ENCODE results near the gene JCAD.
"Not testable (repeated sequence)": the region's sequence is repeated elsewhere in the genome, so short reads cannot be mapped to it uniquely, and the experiment has no call there.

Gene JCAD, protein sequence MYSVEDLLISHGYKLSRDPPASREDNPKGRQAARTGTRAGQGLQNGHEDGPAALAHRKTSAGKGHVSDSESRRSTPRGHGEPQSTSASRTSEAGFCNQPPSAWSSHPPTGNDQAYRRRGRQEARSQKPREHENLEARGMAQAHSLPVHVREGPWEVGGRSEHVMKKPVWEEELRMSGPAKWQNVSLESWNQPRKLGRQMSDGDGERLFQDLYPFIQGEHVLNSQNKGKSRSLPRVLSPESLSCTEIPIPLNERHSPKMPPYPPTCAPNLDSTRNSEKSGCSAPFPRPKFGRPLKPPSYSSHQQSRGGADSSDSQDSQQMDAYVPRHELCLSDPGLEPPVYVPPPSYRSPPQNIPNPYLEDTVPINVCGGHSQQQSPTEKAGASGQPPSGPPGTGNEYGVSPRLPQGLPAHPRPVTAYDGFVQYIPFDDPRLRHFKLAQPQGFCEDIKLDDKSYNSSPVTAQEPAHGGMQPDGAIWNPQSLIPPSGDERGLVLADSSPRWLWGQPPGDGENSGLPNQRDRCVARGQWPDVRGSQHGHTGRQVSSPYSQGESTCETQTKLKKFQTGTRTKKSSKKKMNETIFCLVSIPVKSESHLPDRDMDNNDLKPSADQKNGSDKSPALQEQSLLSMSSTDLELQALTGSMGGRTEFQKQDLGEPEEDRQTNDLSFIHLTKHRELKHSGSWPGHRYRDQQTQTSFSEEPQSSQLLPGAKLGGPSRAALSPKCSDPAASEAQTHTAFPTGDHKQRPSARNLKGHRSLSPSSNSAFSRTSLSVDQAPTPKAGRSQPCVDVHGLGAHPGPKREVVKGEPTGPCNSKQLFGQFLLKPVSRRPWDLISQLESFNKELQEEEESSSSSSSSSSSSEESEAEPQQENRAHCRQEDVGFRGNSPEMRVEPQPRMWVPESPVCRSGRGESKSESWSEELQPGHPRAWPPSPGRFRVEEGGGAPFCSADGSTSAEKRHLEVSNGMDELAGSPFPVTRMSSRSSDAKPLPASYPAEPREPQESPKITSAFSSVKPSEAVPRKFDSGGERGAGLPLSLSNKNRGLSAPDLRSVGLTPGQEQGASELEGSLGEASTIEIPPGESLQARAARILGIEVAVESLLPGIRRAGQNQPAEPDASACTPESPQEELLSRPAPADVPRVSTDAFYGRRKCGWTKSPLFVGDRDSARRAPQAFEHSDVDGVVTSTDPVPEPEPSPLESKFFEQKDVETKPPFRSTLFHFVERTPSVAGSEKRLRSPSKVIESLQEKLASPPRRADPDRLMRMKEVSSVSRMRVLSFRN (N-terminal part only)

DNA sequence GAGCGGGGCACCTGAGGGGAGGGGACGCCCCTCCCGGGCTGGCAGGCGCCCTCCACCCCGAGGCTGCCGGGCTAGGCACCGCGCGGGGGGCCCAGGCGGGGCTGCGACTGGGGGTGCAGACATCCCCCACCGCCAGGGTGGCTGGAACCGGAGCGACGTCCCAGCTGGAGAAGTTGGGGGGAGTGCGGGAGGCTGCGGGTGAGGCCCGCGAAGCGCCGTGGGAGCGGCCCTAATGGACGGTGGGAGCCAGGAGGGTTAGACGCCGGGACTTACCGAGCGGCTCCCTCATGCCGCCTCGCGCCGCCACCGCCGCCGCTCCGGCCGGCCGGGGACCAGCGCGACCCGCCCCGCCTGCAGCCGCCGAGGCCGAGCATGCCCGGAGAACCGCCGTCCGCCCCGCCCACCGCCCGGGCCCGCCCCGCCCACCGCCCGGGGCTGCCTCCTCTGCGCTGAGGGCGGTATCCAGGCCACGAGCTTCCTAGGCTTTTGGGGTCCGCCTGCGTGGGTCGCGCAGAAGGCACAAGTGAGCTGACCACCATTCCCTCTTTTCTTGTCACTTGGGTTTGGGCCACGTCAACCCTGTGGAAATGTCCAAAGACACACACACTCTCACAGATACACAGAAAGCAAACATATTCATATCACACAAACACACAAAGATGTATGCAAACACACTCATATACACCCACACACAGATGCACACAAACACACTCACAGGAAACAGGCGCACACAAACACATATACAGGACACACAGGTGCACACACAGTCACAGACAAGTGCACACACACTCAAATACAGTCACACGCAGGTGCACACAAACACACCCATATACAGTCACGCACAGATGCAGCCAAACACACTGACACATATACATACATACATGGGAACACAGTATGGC lies at the start of gene JCAD:
Gene JCAD, minus strand, starts transcription at position 378 of the 899 bp plus-strand sequence. CDS start 11,774 bp downstream, outside the sequence.
- peak; percentile 10 for DNase-seq

DNA sequence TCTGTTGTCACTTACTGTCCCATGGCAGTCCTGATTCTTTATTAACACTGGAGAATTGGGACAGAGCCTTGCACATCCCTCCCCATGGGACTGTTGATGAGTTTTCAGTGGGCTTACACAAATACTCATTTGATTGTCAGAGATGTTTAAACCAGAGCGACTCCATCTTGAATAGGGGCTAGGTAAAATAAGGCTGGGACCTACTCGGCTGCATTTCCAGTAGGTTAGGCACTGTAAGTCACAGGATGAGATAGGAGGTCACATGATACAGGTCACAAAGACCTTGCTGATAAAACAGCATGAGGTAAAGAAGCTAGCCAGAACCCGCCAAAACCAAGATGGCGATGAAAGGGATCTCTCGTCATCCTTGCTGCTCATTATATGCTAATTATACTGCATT lies 47.6 kb upstream of the JCAD start:
- DNase-seq, result no peak

DNA sequence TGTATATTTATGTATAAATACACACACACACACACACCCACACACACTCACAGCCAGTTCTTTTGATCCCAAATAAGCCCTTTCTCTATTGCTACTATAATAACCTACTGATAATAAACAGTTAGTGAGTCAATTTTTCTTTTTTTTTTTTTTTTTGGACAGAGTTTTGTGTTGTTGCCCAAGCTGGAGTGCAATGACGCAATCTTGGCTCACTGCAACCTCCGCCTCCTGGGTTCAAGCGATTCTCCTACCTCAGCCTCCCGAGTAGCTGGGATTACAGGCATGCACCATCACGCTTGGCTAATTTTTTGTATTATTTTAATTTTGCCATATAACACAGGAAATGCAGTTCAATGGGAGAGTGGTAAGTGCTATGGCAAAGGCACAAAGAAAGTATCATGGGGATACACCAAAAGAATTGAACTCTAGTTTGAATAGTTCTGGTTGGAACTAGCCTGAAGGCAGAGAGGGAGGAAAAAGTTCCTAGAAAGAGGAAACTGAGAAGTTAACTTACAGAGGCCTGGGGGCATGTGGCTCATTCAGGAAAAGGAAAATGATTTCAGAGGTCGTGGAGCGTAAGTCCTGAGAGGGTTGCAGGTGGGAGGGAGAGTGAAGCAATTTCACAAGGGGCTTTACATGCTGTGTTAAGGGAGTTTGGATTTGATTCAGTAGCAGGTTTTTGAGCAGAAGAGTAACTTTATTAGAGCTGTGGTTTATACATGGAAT lies 44.4 kb upstream of the JCAD start:
- no peak for DNase-seq

DNA sequence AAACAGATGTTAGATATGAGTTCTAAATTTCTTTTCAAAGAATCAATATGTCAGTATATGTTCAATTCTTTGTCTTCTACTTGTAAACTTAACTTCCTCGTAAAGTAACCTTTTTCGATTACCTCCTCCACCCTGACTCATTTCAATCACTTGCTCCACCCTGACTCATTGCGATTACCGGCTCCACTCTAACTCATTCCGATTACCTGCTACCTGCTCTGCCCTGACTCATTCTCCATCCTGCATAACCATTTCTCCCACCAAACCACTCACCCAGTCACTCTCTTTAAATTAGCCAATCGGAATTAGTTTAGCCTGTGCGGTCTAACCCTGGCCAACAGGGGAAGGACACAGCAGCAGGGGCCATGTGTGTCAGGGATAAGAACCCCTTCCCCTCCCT lies 40.3 kb upstream of the JCAD start:
- not testable (repeated sequence) for DNase-seq

DNA sequence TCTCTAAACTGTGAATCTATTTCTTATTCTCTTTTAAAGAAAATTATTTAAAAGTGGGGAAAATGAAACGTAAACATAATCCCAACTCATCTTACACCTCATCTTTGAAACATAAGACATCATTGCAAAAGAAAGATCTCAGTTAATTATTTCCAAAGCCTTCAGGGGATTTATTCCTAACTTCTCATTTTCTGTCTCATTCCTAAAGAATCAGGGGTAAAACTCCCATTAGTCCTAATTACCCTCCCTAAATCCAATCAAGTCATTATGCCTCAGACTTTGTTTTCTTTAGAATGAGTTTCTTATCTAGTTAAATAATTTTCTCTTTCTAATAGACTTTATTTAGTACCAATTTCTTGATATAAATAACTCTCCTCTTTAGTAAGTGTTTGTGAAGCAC lies 39.7 kb upstream of the JCAD start:
- no peak for DNase-seq

DNA sequence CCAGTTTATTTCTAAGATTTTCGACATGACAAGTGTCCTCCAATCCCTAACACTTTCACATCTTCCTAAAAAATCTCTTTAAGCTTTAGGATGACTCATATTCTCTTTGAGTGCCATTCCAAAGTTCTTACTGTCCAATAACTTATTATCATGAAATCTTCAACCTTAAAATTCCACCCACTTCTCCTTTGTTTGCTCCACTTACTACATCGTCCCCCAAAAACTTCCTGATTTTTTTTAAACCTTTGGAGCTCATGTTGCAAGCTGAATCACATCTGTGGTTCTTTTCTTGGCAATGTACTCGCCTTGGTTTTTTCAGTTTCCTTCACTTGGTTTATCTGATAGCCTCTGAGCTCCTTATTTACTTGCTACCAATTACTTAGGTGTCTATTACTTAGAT lies 39.2 kb upstream of the JCAD start:
- DNase-seq, result no peak

DNA sequence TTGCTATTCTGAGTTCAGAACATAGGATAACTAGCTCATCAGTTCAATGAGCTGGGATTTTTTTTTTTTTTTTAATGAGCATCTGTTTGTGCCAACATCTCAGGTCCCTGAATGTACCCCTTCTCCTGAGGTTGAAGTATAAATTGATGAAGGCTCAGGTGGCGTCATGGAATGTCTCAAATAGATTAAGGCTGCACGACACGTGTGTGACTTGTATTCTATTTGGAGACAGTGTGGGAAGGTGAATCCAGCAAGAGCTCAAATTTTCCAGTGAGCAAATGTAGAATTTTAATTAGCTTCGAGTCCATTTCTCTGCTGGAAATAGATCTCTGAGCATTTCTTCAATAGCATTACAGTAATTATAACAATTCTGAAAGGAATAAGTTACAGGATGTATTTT lies 37.2 kb upstream of the JCAD start:
- no peak for DNase-seq

DNA sequence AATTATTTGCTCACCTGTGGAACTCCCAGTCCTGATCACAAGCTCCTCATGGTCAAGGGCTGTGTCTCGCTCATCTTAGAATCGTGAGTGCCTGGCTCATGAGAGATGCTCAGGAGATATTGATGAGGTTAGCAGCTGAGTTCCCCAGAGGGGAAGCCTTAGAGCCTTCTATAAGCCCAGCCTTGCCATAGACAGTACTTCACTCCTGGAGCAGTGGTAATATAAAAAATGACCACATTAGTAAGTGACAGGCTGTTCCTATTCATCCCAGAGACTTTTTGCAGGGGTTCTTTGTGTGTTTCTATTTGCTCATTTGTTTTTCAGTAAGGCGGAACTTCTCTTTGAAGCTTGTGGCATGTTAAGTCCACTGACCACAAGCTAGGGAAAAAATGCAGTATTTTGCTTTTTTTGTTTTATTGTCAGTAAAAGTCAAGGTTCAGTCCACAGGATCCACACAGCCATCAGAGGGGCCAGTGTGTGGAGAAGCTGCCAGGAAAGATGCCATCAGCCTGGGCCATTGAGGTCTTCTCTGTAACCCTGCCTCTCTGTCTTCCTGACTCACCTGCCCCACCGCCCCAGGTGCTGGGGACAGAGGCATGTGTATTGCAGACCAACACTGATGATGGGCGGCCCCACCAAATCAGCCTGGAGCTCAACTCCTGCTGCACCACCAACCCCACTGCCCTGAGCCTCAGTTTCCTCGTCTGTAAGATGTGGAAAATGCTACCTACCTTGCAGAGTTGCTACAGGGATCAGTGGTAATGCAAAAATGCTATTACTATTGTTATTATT lies 36.4 kb upstream of the JCAD start:
- no peak for DNase-seq

DNA sequence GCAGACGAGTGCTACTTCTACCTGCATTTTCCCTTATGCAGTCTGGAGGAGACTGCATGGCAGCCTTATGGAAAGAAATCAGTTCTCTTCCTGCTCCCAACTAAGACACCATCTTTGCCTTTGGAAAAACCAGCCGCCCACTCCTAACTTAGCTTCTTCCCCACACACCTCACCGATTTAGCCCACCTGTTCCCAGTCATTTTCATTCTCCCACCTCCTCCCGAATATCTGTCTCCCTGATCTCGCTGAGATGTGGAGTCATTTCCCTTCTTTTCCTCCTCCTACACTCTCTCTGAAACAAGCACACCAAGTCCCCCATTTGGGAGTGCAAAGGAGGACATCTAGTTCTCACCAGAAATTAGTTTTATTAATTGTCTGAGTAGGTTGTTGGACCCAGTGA lies 35.2 kb upstream of the JCAD start:
- no peak for DNase-seq

DNA sequence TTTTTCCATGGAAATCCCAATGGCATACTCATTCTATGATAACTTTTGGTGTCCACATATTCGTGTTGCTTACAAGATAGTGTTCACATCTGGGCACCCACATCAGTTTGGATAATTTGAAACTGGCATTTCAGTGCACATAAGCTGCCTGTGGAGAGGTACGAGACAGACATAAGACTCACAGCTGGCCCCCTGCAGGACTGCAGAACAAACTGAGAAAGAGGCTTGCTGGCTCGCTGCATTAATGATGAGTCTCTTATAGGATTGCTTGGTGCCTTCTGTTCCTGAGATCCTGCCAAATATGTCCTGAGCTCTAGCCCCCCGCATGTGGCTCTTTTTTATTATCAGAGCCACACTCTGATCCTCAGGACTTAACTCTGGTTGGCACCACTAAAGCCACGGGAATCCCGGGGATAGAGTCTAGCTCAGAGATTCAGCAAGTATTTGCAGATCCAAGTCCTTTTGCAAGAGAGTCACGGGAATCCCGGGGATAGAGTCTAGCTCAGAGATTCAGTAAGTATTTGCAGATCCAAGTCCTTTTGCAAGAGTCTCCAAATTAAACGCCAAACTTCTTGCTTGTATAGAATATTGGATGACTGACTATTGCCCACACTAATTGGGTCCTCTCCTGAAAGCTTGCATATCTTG lies 34.0 kb upstream of the JCAD start:
- DNase-seq, result no peak

DNA sequence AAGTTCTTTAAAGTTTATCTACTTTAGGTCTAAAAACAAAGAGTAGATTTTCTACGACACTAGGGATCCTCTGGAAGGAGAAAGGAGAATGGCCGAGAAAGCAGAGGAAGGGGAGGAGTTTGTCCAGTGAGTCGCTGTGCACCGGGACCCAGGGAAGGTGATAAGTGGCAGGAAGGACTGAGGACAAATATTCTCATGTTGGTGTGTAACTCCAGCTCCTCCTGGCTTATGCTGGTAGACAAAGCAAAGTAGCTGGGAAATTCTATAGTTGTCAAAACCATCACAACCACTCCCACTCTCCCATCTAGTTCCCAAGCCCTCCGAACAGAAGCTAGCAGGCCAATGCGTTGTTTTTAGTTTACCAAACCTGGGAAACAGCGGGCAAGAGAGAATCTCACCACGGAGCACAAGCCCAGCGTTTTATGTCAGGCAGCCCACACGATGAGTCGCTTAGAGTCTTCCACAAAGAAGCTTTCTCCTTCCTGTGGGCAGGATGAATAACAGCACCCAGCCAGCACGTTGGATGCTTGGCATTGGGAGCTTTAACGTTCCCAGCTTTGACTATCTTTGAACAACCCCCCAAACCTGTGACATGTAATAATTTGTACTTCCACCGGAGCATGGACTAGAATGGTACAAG lies 32.9 kb upstream of the JCAD start:
- no peak for DNase-seq

DNA sequence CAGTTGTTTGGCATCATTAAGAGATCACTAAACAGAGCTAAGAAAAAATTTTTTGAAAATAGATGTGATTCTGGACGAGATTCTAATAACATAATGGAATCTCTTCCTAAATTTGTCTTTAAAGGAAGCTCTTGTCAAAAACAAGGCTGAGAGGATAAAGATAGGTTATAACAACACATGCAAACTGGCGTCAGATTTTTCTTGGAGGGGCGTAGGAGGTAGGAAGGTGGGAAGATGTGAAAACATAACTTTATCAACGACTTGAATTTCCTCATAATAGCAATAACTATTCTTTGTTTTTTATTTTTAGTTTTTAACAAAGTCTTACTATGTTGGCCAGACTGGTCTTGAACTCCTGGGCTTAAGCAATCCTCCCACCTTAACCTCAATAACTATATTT lies 31.8 kb upstream of the JCAD start:
- DNase-seq, result no peak

DNA sequence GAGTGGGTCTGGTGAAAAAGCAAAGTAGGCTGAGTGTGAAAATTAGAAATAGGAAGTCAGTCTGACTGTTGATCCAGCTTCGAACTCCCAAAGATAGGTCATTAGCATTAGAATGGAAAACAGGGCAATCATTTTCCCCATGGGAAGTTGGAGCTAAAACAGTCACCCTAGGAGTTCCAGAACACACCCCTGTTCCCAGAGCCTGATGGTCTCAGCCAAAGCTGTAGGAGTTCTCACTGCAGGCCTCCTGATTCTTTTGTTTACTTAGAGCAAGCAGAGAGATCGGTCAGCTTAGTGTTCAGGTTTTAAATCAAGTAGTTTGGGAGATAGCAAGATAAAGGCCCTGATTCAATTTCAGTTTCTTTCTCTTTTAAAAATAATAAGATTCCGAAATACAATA lies 28.8 kb upstream of the JCAD start:
- no peak for DNase-seq

DNA sequence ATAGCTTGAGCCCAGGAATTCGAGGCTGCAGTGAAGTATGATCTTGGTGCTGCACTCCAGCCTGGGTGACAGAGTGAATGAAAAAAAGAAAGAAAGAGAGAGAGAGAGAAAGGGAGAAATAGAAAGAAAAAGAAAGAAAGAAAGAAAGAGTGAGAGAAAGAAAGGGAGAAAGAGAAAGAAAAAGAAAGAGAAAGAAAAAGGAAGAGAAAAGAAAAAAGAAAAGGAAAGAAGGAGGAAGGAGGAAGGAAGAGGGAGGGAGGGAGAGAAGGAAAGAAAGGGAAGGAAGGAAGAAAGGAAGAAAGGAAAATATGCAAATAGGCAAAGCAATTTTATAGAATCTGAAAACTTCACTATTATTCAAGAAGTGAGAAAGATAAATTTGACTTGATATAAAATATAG lies 24.5 kb upstream of the JCAD start:
- DNase-seq, result no peak

DNA sequence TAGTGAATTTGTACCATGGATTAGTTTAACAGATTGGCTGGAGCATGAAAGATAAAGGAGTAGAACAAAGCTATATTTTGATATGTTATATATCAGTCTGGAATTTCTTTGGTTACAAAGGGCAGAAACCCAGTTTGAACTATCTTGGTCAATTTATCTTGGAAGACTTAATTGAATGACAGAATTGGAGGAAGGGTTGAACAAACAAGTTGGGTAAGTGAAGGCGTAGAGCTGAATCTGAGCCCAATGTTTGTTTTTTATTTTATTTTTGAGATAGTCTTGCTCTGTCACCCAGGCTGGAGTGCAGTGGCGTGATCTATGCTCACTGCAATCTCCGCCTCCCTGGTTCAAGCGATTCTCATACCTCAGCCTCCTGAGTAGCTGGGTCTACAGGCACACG lies 21.8 kb upstream of the JCAD start:
- no peak for DNase-seq

DNA sequence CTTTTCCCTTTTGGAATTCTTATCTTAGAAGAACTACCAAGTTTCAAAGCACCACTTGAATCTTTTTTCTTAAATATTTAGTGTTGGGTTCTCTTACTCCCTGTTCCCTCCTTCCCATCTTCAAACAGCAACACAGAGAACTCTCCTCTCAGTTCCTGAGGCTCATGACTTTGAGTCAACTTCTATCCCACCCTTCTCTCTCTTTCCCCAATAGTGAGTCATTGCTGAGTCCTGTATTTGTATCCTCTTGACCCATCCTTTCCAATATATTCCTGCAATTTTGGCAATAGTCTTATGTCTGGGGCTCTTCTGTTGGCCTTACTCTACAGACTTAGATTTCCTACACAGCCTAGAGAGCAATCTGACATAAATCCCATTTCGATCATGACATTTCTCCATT lies 20.8 kb upstream of the JCAD start:
- DNase-seq, result no peak

DNA sequence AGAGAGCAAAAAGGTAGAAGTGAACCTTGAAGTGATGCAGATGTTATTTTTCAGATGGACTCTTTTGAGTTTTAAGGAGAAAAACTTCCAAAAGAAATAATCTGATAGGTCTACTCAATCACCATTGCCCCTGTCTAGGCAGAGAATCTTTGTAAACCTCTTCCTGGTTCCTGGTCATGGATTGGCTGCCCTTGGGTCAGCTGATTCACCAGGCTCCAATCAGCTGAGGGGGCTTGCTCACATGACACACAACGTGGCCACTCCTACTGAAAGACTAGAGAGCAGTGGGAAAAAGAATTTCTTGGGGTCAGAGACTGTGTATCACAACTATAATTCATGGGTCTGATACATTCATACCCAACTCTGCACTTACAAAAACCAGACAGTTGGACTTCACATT lies 20.0 kb upstream of the JCAD start:
- DNase-seq, result no peak

DNA sequence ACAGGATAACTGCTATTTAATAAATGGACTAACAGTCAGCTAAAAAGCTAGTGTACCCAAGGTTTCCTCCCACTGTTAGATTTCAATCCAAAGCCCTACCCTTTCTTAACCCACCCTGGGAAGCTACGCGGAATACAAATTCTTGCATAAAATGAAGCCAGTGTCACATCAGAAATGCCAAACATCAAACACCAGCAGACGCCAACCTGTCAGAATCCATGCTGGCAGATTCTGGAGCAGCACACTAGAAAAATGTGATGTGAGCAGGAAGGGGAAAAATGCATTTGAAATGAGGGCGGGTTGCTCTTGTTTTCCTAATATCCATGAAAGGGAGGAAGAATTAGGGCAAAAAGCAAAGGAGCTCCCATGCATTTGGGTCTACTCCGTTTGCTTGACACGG lies 16.1 kb upstream of the JCAD start:
- no peak for DNase-seq

DNA sequence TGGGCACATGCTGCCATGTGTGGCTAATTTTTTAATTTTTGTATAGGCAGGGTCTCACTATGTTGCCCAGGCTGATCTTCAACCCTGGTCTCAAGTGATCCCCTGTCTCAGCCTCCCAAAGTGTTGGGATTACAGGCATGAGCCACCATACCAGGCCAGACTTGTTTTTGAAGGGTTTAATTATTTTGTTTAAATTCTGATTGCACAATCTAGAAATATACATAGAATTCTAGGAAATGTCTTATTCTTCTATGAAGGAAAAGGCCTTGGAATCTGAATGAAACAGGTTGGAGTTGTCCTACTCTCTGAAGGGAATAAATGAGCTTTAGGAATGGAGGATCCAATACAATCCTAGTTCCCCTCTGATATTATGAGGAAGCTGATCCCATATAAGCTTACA lies 15.5 kb upstream of the JCAD start:
- DNase-seq, result no peak

DNA sequence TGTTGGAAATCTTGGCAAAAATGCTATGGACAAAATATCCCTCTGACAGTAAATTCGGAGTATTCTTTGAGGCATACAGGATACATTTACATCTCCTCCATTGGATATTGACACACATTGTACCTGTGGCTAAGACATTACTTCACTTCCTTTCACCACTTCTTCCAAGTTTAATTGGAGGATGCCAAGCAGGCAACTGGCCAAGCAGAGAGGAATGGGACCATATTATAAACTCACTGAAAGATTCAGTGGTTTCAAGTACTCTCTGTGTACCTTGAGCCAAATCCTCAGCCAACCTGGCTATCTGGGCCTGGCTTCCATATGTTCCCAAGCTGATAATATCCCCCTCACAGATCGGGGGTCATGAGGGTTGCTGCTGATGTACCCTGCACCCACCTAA lies 14.7 kb upstream of the JCAD start:
- no peak for DNase-seq
